GM21381 (cell line): Measurements from ENCODE around the gene COX6B2.

Experiments used
- ATAC-seq: cut with Tn5 transposase; IDR thresholded peaks from one replicate; pipeline ENCODE4 v1.9.1; 2021; ENCODE audit warnings: mild to moderate bottlenecking, moderate library complexity; ENCODE audit not compliant: unreplicated experiment

The COX6B2 gene

GRCh38 chr19:55383279-55384130 is 29.0 kb upstream of the COX6B2 start:
- ATAC-seq, result no peak

DNA sequence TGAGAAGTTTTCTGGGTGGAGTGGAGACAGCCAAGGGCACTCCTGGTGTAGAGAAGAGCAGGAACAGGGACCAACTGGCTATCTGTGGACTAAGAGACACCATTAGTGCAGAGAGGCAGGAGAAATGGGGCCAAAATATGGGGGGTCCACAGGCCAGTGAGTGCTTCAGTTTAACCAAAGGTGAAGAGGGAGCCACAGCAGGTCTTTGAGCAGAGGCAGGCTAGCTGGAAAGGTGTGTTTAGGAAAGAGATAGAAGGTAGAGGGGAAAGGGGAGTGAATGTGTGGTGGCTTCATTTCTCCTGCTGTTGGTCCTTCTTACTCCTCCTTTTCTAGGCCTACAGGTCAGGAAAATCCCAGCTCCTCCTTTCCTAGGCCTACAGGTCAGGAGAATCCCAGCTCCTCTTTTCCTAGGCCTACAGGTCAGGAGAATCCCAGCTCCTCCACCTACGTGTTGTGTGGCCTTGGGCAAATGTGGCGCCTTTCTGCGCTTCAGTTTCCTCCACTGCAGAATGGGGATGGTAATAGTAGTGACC is 28.1 kb upstream of the COX6B2 start:
- no peak for ATAC-seq

DNA sequence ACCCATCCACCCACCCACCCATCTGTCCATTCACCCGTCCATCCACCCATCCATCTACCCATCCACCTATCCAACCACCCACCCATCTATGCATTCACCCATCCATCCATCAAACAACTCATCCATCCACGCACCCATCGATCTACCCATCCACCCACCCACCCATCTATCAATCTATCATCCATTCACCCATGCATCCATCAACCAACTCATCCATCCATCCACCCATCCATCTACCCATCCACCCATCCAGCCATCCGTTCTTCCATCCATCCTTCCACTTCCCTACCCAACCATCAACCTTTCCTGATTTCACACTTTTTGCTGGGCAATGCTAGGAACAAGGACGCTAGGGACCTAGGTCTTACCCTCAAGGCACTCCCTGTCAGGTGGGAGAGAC is 27.5 kb upstream of the COX6B2 start:
- ATAC-seq, result no peak

- ATAC-seq, result no peak
Observed at GRCh38 chr19:55379174-55379573, 24.7 kb upstream of the COX6B2 start.

- ATAC-seq, result no peak
Observed at GRCh38 chr19:55377356-55378131, 23.0 kb upstream of the COX6B2 start.

- ATAC-seq, result no peak
Observed at GRCh38 chr19:55376241-55376933, 21.9 kb upstream of the COX6B2 start, which contains the start of gene TMEM190. TSS of gene TMEM190 (plus strand) at chr19:55376826. CDS start at chr19:55376854, 28 bp downstream.

DNA sequence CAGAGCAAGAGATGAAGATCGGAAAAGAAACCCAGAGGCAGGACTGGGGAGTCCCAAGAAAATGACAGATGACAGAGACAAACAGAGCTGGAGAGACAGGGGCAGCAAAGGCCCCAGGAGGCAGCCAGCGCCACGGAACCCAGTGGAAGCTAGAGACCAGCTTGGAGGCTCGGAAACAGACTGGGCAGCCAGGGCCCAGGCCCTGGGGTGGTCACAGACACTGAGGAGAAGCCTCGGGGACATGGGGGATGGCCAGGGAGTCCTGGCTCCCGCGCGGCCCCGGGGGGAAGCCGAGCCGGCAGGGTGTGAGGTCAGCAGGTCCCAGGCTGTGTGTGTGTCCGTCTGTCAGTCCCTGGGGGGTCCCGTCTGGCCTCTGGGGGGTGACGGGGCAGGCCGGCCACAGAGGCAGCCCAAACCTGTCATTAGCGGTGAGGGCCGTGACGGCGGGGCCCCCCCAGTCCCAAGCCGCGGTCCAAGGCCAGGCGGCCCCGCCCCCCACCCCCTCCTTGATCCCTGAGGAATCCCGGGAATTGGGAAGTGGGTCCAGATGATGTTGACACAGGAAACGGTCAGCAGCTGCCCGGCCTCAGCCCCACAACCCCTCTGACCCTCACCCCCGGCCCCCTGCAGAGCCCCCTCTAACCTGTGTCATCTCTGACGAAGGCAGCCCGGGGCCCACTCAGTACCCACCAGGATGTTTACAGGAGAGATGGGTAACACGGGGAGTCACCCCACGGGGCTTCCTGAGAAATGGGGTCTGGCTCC is 19.7 kb upstream of the COX6B2 start:
- no peak for ATAC-seq

DNA sequence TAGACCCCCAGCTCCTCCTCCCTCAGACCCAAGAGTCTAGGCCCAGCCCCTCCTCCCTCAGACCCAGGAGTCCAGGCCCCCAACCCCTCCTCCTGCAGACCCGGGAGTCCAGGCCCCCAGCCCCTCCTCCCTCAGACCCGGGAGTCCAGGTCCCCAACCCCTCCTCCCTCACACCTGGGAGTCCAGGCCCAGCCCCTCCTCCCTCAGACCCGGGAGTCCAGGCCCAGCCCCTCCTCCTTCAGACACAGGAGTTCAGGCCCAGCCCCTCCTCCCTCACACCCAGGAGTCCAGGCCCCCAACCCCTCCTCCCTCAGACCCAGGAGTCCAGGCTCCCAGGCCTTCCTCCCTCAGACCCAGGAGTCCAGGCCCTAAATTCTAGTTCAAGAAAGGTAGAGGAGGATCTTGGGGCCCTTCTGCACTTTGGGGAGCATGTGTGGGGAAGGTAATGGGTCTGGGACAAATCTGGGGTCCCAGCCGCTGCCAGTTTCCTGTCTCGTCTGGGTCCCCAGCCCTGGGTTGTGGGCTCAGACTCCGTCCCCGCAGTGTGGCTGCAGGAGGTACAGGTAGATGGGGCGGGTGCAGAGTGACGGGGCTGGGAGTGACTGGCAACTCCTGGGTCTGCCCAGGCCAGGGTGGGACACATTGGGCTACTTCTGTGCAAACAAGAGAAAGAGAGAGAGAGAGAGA is 18.9 kb upstream of the COX6B2 start:
- ATAC-seq, result no peak

DNA sequence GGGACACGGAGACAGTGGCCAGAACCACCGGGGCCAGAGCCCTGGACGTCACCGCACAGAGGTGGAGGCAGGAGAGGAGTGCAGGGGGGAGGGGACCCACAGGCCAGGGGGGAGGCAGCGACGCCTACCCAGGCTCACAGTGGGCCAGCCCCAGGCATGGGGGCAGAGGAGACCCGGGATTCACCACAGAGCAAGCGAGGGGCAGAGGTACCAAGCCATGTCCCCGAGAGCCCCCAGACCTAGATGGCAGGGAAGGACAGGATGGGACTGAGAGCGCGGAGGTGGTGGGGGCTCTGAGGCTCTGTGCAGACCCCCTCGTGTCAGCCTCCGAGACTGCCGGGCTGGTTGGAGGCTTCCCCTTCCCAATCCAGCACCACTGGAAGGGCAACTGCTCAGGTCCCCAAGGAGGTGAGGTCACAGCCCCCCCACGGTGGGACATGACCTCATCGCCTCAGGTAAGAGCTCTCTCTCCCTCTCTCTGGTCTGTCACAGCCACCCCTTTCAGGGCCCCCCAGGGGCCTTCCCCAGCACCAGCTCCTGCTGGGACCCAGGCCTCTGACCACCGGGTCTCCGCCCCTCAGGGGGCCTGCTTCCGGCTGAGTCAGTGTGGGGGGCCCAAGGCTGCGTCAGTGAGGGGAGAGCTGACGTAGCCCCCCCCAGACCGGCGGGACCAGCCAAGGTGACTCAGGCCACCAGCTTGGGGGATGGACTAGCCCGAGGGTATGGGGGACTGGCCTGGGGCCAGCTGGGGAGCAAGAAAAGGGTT is 18.0 kb upstream of the COX6B2 start:
- ATAC-seq, result no peak

- no peak for ATAC-seq
Observed at GRCh38 chr19:55370305-55370988, 15.9 kb upstream of the COX6B2 start, which contains the start of gene IL11. TSS of gene IL11 (minus strand) at chr19:55370463. CDS start at chr19:55370310, 153 bp downstream.

- no peak for ATAC-seq
Observed at GRCh38 chr19:55369653-55370304, 15.3 kb upstream of the COX6B2 start.

- no peak for ATAC-seq
Observed at GRCh38 chr19:55368701-55369563, 14.4 kb upstream of the COX6B2 start.

- ATAC-seq, result no peak
Observed at GRCh38 chr19:55368106-55368505, 13.6 kb upstream of the COX6B2 start.

GRCh38 chr19:55366790-55367189 is 12.3 kb upstream of the COX6B2 start:
- no peak for ATAC-seq

DNA sequence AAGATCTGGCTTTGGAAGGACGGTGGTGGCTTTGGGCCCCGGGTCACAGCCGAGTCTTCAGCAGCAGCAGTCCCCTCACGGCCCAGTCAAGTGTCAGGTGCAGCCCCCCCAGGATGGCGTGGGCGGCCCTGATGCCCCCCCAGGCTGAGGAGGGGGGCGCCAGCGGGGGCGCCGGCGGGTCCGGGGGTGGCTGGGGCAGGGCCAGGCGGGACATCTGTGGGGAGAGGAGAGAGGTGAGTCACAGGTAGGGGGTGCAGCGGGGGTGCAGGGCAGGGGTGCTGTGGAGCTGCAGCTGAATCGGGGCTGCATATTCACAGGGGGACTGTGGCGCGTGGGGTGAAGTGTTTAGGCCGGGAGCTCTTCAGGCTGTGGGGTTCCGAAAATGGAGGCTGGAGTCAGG is 11.4 kb upstream of the COX6B2 start:
- no peak for ATAC-seq

DNA sequence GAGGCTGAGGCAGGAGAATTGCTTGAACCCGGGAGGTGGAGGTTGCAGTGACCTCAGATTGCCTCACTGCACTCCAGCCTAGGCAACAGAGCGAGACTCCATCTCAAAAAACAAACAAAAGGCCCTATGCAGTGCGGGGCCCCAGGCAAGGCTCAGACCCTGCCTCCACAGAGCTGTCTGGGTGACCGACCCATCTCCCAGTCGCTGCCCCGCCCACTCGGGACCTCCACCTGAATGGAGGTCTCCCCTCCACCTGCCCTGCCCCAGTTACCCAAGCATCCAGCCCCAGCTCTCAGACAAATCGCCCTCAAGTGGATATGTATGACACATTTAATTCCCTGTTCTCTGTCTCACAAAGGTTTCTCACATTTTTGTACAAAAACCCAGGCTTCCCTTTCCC is 10.7 kb upstream of the COX6B2 start:
- no peak for ATAC-seq
